HEK293 (cell line): ENCODE data around the gene TUBG2.

Experiments used
- CTCF ChIA-PET: fragments of 350-600 bp; formaldehyde crosslinking; extraction: SDS; loops from one replicate; lab custom pipeline; 2021; ENCODE audit warnings: antibody characterized with exemption; lab: Yijun Ruan, JAX
- POLR2A ChIA-PET: fragments of 300-600 bp; formaldehyde crosslinking; extraction: SDS; loops from one replicate; lab custom pipeline; 2020; ENCODE audit warnings: antibody characterized with exemption, inconsistent platforms; lab: Yijun Ruan, JAX
- H3K27ac ChIP-seq: fragments of 200-500 bp; sonication (Bioruptor generic); 2 replicates; pipeline ENCODE4 v1.5.1; 2014; ENCODE audit warnings: low read depth, low read length, control low read depth, inconsistent platforms; ENCODE audit errors: extremely low read depth
- H3K36me3 ChIP-seq, 2 experiments: fragments of 200-500 bp in 1 of 2; sonication (Bioruptor generic) in 1 of 2; 1 replicate in 1 of 2; 2 replicates in 1 of 2; pipeline ENCODE4 v1.5.1; 2014 to 2017; ENCODE audit warnings: inconsistent platforms in 2 of 2, low read length in 2 of 2; ENCODE audit not compliant: control insufficient read depth in 2 of 2, insufficient read depth in 1 of 2
- H3K4me1 ChIP-seq: fragments of 200-500 bp; sonication (Bioruptor generic); 2 replicates; pipeline ENCODE4 v1.5.1; 2014; ENCODE audit warnings: mild to moderate bottlenecking, low read length, inconsistent platforms; ENCODE audit not compliant: control insufficient read depth, insufficient read depth
- H3K4me3 ChIP-seq: 2 replicates; pipeline ENCODE4 v1.5.1; 2011; ENCODE audit warnings: low read depth, mild to moderate bottlenecking, control low read depth, low read length, moderate library complexity
- H3K9me3 ChIP-seq: fragments of 200-500 bp; sonication (Bioruptor generic); 2 replicates; pipeline ENCODE4 v1.5.1; 2014; ENCODE audit warnings: low read depth, low read length, inconsistent platforms; ENCODE audit not compliant: control insufficient read depth, insufficient read depth
- CTCF ChIP-seq: fragments of 450-650 bp; formaldehyde crosslinking; IDR thresholded peaks from 2 replicates; pipeline ENCODE4 v1.5.1; 2016; ENCODE audit warnings: missing biosample characterization, missing genetic modification characterization
- EGR2 ChIP-seq: fragments of 450-650 bp; formaldehyde crosslinking; IDR thresholded peaks from 2 replicates; pipeline ENCODE4 v1.5.1; 2016; ENCODE audit warnings: low read depth, missing biosample characterization, missing genetic modification characterization
- MZF1 ChIP-seq: fragments of 450-650 bp; formaldehyde crosslinking; IDR thresholded peaks from 2 replicates; pipeline ENCODE4 v1.5.1; 2017; ENCODE audit warnings: missing biosample characterization, missing genetic modification characterization, borderline replicate concordance
- PRDM2 ChIP-seq: fragments of 450-650 bp; formaldehyde crosslinking; IDR thresholded peaks from 2 replicates; pipeline ENCODE4 v1.5.1; 2016; ENCODE audit warnings: missing biosample characterization, missing genetic modification characterization, borderline replicate concordance
- REST ChIP-seq: fragments of 450-650 bp; formaldehyde crosslinking; IDR thresholded peaks from 2 replicates; pipeline ENCODE4 v1.5.1; 2016; ENCODE audit warnings: missing biosample characterization, missing genetic modification characterization
- YY1 ChIP-seq: fragments of 450-650 bp; formaldehyde crosslinking; IDR thresholded peaks from 2 replicates; pipeline ENCODE4 v1.5.1; 2018; ENCODE audit warnings: missing biosample characterization, missing genetic modification characterization
- ZBTB44 ChIP-seq: fragments of 450-650 bp; IDR thresholded peaks from 2 replicates; pipeline ENCODE4 v1.5.1; 2018; ENCODE audit warnings: missing biosample characterization, mild to moderate bottlenecking, missing genetic modification characterization
- ZBTB48 ChIP-seq: fragments of 450-650 bp; formaldehyde crosslinking; IDR thresholded peaks from 2 replicates; pipeline ENCODE4 v1.5.1; 2016; ENCODE audit warnings: missing biosample characterization, missing genetic modification characterization
- ZNF10 ChIP-seq: fragments of 450-650 bp; formaldehyde crosslinking; IDR thresholded peaks from 2 replicates; pipeline ENCODE4 v1.5.1; 2017; ENCODE audit warnings: missing biosample characterization, missing genetic modification characterization
- ZNF24 ChIP-seq: fragments of 450-650 bp; formaldehyde crosslinking; IDR thresholded peaks from 2 replicates; pipeline ENCODE4 v1.5.1; 2016; ENCODE audit warnings: missing biosample characterization, missing genetic modification characterization
- ZNF311 ChIP-seq: fragments of 450-650 bp; formaldehyde crosslinking; IDR thresholded peaks from 2 replicates; pipeline ENCODE4 v1.5.1; 2017; ENCODE audit warnings: missing biosample characterization, missing genetic modification characterization, borderline replicate concordance
- ZNF341 ChIP-seq: fragments of 450-650 bp; formaldehyde crosslinking; IDR thresholded peaks from 2 replicates; pipeline ENCODE4; 2016; ENCODE audit warnings: low read depth, missing biosample characterization, missing genetic modification characterization
- ZNF391 ChIP-seq: fragments of 450-650 bp; formaldehyde crosslinking; IDR thresholded peaks from 2 replicates; pipeline ENCODE4 v1.5.1; 2016; ENCODE audit warnings: low read depth, missing biosample characterization, missing genetic modification characterization, borderline replicate concordance
- ZNF449 ChIP-seq: fragments of 450-650 bp; formaldehyde crosslinking; IDR thresholded peaks from 2 replicates; pipeline ENCODE4 v1.5.1; 2017; ENCODE audit warnings: missing biosample characterization, mild to moderate bottlenecking, missing genetic modification characterization, moderate library complexity
- ZNF707 ChIP-seq: fragments of 450-650 bp; formaldehyde crosslinking; IDR thresholded peaks from 2 replicates; pipeline ENCODE4 v1.5.1; 2016; ENCODE audit warnings: missing biosample characterization, missing genetic modification characterization

The TUBG2 gene

GRCh38 chr17:42697108-42697811, 38.2 kb downstream of the TUBG2 start:
- peaks cover 15 to 69% of the 10 kb centered on the region in 2 experiments; a peak in 2 of 3 replicates for H3K36me3 ChIP-seq
- CTCF ChIA-PET, result interaction anchor here (0.8 to 2.0 kb wide), 8 partner anchors 14 to 119 kb away, joined by 3 to 12 read pairs (median 5); no protein-coding TSS in a partner anchor
- H3K4me1 ChIP-seq, result no peaks in the 10 kb centered on the region
- no peaks in the 10 kb centered on the region for H3K9me3 ChIP-seq
- H3K4me3 ChIP-seq, result no peak overlapping the region
- TF ChIP-seq ZNF707 (tag by site-specific recombination), result no peak
- no peak for TF ChIP-seq PRDM2
- TF ChIP-seq ZNF24 (tag by site-specific recombination), result no peak
- TF ChIP-seq ZNF391 (tag by site-specific recombination), result no peak
- TF ChIP-seq ZBTB44 (tag by site-specific recombination), result no peak
- no peak for TF ChIP-seq ZBTB48 (tag by site-specific recombination)
- no peak for TF ChIP-seq YY1 (tag by site-specific recombination)
- POLR2A ChIA-PET, result interaction anchor here (0.8 to 1.4 kb wide), 2 partner anchors 88 to 127 kb away, joined by 4 read pairs; partner anchors contain the start of genes BECN1, RETREG3 and TUBG1
- H3K27ac ChIP-seq, result no peak overlapping the region

- no peaks in the 10 kb centered on the region for H3K9me3 ChIP-seq
- H3K36me3 ChIP-seq, result peaks cover 21 to 75% of the 10 kb centered on the region in 2 experiments; a peak in 2 of 3 replicates
- ChIA-PET POLR2A (interaction anchor here (0.6 to 1.4 kb wide), 3 partner anchors 12 to 149 kb away, joined by 3 to 5 read pairs (median 4); partner anchors contain the start of gene BECN1), CTCF (interaction anchor here (0.5 to 1.2 kb wide), 5 partner anchors 20 to 121 kb away, joined by 3 to 6 read pairs (median 3); no protein-coding TSS in a partner anchor)
- no peak overlapping the region for H3K27ac ChIP-seq
- H3K4me3 ChIP-seq, result no peak overlapping the region
- no peaks in the 10 kb centered on the region for H3K4me1 ChIP-seq
- TF ChIP-seq CTCF (tag by site-specific recombination), result no peak
- peak; percentile 71 for TF ChIP-seq ZNF341
- no peak for TF ChIP-seq MZF1 (tag by site-specific recombination)
- TF ChIP-seq REST (tag by site-specific recombination), result no peak
- TF ChIP-seq ZNF449 (tag by site-specific recombination), result no peak
- TF ChIP-seq EGR2, result peak; percentile 55; the same call in 1 of the 2 replicates
- no peak for TF ChIP-seq ZNF10 (tag by site-specific recombination)
- TF ChIP-seq ZNF311 (tag by site-specific recombination), result no peak
Measured at GRCh38 chr17:42698736-42699414, 39.8 kb downstream of the TUBG2 start.
